Astrocyte (in vitro differentiated cells and primary cell): ENCODE data around the gene DNAJB6. TPM values are rescaled to one million over a fixed set of nuclear protein-coding genes. Genes with fewer than 3 reads are reported as not detected.

Experiments
- DNase-seq: peaks from one replicate; pipeline ENCODE4 v3.0.0-alpha.2; 2010; ENCODE audit warnings: low read depth
- FAIRE-seq: peaks from 2 replicates; lab custom pipeline; 2011; peaks lifted over from hg19 to GRCh38; lab: Jason Lieb, UNC
- H2AFZ ChIP-seq: 2 replicates; pipeline ENCODE4 v1.6.0; 2012; ENCODE audit warnings: low read depth, low read length, inconsistent platforms
- H3K27ac ChIP-seq: 2 replicates; pipeline ENCODE4 v1.5.1; 2011; ENCODE audit warnings: low read depth, low read length, inconsistent platforms
- H3K27me3 ChIP-seq: 2 replicates; pipeline ENCODE4 v1.6.0; 2011; ENCODE audit warnings: low read length, inconsistent platforms; ENCODE audit not compliant: insufficient read depth
- H3K36me3 ChIP-seq: 2 replicates; pipeline ENCODE4 v1.5.1; 2011; ENCODE audit warnings: low read length, inconsistent platforms; ENCODE audit not compliant: insufficient read depth
- H3K4me1 ChIP-seq: 2 replicates; pipeline ENCODE4 v1.5.1; 2011; ENCODE audit warnings: low read length, inconsistent platforms; ENCODE audit not compliant: insufficient read depth
- H3K4me2 ChIP-seq: 2 replicates; pipeline ENCODE4 v1.6.0; 2012; ENCODE audit warnings: low read length, inconsistent platforms
- H3K4me3 ChIP-seq: 2 replicates; pipeline ENCODE4 v1.5.1; 2011; ENCODE audit warnings: low read depth, mild to moderate bottlenecking, low read length, inconsistent platforms; ENCODE audit not compliant: insufficient read depth
- H3K79me2 ChIP-seq: 2 replicates; pipeline ENCODE4 v1.6.0; 2012; ENCODE audit warnings: mild to moderate bottlenecking, low read length, inconsistent platforms; ENCODE audit not compliant: insufficient read depth
- H3K9ac ChIP-seq: 2 replicates; pipeline ENCODE4 v1.6.0; 2012; ENCODE audit warnings: mild to moderate bottlenecking, low read length, inconsistent platforms
- H3K9me3 ChIP-seq: 2 replicates; pipeline ENCODE4 v1.5.1; 2012; ENCODE audit warnings: low read depth, mild to moderate bottlenecking, low read length, inconsistent platforms; ENCODE audit not compliant: insufficient read depth
- H4K20me1 ChIP-seq: 2 replicates; pipeline ENCODE4 v1.6.0; 2012; ENCODE audit warnings: low read length, inconsistent platforms; ENCODE audit not compliant: insufficient read depth
- H3K27ac Mint-ChIP-seq: one replicate; pipeline ENCODE4 v1.8.0; 2021; ENCODE audit warnings: mild to moderate bottlenecking, mixed read lengths; ENCODE audit not compliant: unreplicated experiment
- H3K27me3 Mint-ChIP-seq: one replicate; pipeline ENCODE4 v1.8.0; 2021; ENCODE audit warnings: low read depth, mixed read lengths; ENCODE audit not compliant: unreplicated experiment
- H3K36me3 Mint-ChIP-seq: one replicate; pipeline ENCODE4 v1.8.0; 2021; ENCODE audit warnings: low read depth, mixed read lengths; ENCODE audit not compliant: unreplicated experiment
- H3K4me1 Mint-ChIP-seq: one replicate; pipeline ENCODE4 v1.8.0; 2021; ENCODE audit warnings: low read depth, mixed read lengths; ENCODE audit not compliant: unreplicated experiment
- H3K4me3 Mint-ChIP-seq: one replicate; pipeline ENCODE4 v1.8.0; 2021; ENCODE audit warnings: mild to moderate bottlenecking, moderate library complexity, mixed read lengths; ENCODE audit not compliant: unreplicated experiment
- H3K9me3 Mint-ChIP-seq: one replicate; pipeline ENCODE4 v1.8.0; 2021; ENCODE audit warnings: mild to moderate bottlenecking, mixed read lengths; ENCODE audit not compliant: unreplicated experiment
- CTCF ChIP-seq: IDR thresholded peaks from 2 replicates; pipeline ENCODE4 v1.5.1; 2011; ENCODE audit warnings: low read depth, mild to moderate bottlenecking, inconsistent platforms, low read length, moderate library complexity; ENCODE audit not compliant: insufficient read depth
- EZH2 ChIP-seq: IDR thresholded peaks from 2 replicates; pipeline ENCODE4 v1.6.1; 2012; ENCODE audit warnings: mild to moderate bottlenecking, low read length, inconsistent platforms; ENCODE audit not compliant: insufficient read depth
- total RNA-seq: library from RNA; stranded (reverse); gene quantifications from 2 replicates; pipeline ENCODE4 v1.2.1, GENCODE V29; 2021

The DNAJB6 gene
- total RNA-seq, 1 donor from 2014 or later, result 179 TPM

GRCh38 chr7:157361537-157361936 is 24.7 kb downstream of the DNAJB6 start:
- TF ChIP-seq CTCF (no peak), EZH2 (no peak)
- Histone ChIP-seq H3K9me3 (no peaks in the 10 kb centered on the region), H3K9ac (no peak overlapping the region), H2AFZ (no peak overlapping the region), H3K27me3 (no peaks in the 10 kb centered on the region), H3K27ac (no peak overlapping the region), H4K20me1 (peaks cover 100% of the 10 kb centered on the region), H3K79me2 (peaks cover 100% of the 10 kb centered on the region), H3K36me3 (peaks cover 52% of the 10 kb centered on the region), H3K4me2 (no peak overlapping the region), H3K4me3 (no peak overlapping the region), H3K4me1 (no peaks in the 10 kb centered on the region)
- no peak overlapping the region for H3K4me3 Mint-ChIP-seq
- no peak overlapping the region for H3K27ac Mint-ChIP-seq
- peaks cover 35% of the 10 kb centered on the region for H3K4me1 Mint-ChIP-seq
- no peak for DNase-seq
- no peaks in the 10 kb centered on the region for H3K27me3 Mint-ChIP-seq
- no peaks in the 10 kb centered on the region for H3K9me3 Mint-ChIP-seq
- peaks cover 30% of the 10 kb centered on the region for H3K36me3 Mint-ChIP-seq
- no peak for FAIRE-seq

DNA sequence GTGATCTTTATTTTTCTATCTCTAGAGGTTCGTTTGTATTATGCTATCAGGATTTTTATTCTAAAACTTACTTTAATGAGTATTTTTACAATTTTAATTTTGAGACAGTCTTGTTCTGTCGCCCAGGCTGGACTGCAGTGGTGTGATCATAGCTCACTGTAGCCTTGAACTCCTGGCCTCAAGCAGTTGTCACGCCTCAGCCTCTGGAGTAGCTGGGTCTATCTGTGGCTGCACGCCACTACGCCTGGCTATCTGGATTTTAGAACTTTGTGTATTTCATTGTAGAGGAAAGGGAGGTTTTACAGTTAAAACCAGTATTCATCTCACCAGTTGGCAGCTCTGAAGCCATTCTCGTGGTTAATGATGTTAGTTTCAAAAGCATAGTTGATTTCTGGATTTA is 25.9 kb downstream of the DNAJB6 start:
- H3K4me1 Mint-ChIP-seq, result peaks cover 28% of the 10 kb centered on the region
- Histone ChIP-seq H3K4me2 (no peak overlapping the region), H3K36me3 (peaks cover 64% of the 10 kb centered on the region), H3K9me3 (no peaks in the 10 kb centered on the region), H2AFZ (no peak overlapping the region), H3K9ac (no peak overlapping the region), H3K27ac (no peak overlapping the region), H3K79me2 (peaks cover 100% of the 10 kb centered on the region), H3K4me3 (no peak overlapping the region), H3K27me3 (no peaks in the 10 kb centered on the region), H4K20me1 (peaks cover 100% of the 10 kb centered on the region), H3K4me1 (no peaks in the 10 kb centered on the region)
- no peak overlapping the region for H3K27ac Mint-ChIP-seq
- FAIRE-seq (no peak), DNase-seq (no peak)
- H3K4me3 Mint-ChIP-seq, result no peak overlapping the region
- H3K36me3 Mint-ChIP-seq, result peaks cover 33% of the 10 kb centered on the region
- H3K27me3 Mint-ChIP-seq, result no peaks in the 10 kb centered on the region
- no peaks in the 10 kb centered on the region for H3K9me3 Mint-ChIP-seq
- TF ChIP-seq CTCF, result no peak

GRCh38 chr7:157366722-157367121 is 29.9 kb downstream of the DNAJB6 start:
- no peaks in the 10 kb centered on the region for H3K4me1 ChIP-seq
- FAIRE-seq (no peak), DNase-seq (no peak)
- Mint-ChIP-seq H3K9me3 (no peaks in the 10 kb centered on the region), H3K27ac (no peak overlapping the region), H3K27me3 (no peaks in the 10 kb centered on the region), H3K4me1 (peaks cover 13% of the 10 kb centered on the region), H3K4me3 (no peak overlapping the region), H3K36me3 (peaks cover 44% of the 10 kb centered on the region)
- H3K4me2 ChIP-seq, result no peak overlapping the region
- H3K27ac ChIP-seq, result no peak overlapping the region
- H3K27me3 ChIP-seq, result no peaks in the 10 kb centered on the region
- H4K20me1 ChIP-seq, result peaks cover 95% of the 10 kb centered on the region
- H3K4me3 ChIP-seq, result no peak overlapping the region
- H3K9ac ChIP-seq, result no peak overlapping the region
- TF ChIP-seq EZH2 (no peak), CTCF (no peak)
- H3K9me3 ChIP-seq, result no peaks in the 10 kb centered on the region
- H2AFZ ChIP-seq, result no peak overlapping the region
- peaks cover 68% of the 10 kb centered on the region for H3K36me3 ChIP-seq
- H3K79me2 ChIP-seq, result peaks cover 93% of the 10 kb centered on the region
